ENCODE results near the gene PLPP1.

DNA sequence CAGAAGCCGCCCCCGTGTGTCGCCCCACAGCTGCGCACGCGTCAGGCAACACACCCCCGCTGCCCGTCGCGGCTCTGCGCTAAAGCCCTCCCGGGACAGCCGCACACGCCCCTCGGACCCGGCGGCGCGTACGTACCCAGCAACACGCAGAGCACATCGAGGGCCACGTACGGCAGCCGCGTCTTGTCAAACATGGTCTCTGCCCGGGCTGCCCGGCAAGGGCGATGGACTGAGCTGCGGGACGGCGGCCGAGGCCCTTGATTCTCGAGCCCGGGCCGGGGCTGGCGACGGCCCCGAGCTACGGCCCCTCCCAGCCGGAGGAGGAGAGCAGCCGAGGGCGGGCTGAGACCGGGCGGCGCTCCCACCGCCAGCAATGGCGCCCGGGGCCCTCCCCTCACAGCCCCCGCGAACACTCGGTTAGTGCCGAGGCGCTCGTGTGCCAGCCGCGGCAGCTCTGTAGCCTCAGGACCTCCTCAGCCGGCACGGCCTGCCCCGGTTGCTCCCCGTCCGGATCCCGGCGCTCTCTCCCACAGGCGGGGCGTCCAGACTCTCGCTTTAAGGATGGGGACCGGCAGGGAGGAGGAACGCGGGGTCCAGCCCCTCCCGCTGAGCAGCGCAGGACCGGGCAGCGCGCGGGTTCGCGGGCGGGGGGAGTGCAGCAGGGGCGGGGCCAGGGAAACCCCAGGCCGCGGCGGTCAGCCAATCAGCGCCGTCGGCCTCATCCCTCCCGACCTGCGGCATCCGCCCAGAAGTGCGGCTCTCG, at the start of gene PLPP1:
- TF ChIP-seq SRF (IDR thresholded peaks at IDR 0.05; ENCODE audit: low read depth) (no peak), POLR2AphosphoS5 (IDR thresholded peaks at IDR 0.05; ENCODE audit: low read depth, low read length) (peak; percentile 60; the same call in 1 of the 2 replicates), CBX3 (IDR thresholded peaks at IDR 0.05; ENCODE audit: low read depth) (no peak; the same call in 1 of the 2 replicates), RAD21 (IDR thresholded peaks at IDR 0.05; ENCODE audit: low read depth) (no peak), YY1 (IDR thresholded peaks at IDR 0.05; ENCODE audit: extremely low read depth, insufficient replicate concordance, low read depth, low read length) (peak; percentile 78)
- TF ChIP-seq, protein P1, sequence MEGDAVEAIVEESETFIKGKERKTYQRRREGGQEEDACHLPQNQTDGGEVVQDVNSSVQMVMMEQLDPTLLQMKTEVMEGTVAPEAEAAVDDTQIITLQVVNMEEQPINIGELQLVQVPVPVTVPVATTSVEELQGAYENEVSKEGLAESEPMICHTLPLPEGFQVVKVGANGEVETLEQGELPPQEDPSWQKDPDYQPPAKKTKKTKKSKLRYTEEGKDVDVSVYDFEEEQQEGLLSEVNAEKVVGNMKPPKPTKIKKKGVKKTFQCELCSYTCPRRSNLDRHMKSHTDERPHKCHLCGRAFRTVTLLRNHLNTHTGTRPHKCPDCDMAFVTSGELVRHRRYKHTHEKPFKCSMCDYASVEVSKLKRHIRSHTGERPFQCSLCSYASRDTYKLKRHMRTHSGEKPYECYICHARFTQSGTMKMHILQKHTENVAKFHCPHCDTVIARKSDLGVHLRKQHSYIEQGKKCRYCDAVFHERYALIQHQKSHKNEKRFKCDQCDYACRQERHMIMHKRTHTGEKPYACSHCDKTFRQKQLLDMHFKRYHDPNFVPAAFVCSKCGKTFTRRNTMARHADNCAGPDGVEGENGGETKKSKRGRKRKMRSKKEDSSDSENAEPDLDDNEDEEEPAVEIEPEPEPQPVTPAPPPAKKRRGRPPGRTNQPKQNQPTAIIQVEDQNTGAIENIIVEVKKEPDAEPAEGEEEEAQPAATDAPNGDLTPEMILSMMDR (IDR thresholded peaks at IDR 0.05 in 2 of 3, conservative IDR thresholded peaks at IDR 0.05 in 1 of 3; ENCODE audit: borderline replicate concordance in 1 of 3, insufficient read depth in 1 of 3, low read depth in 2 of 3, low read length in 2 of 3), result no peak

Data from HCT116 (cell line).